HL-60 (cell line): ENCODE measurements around the gene SLC66A3.

ENCODE experiments used
- DNase-seq, 2 experiments: peaks; one replicate each; pipeline ENCODE4 v3.0.0-alpha.2; 2010 to 2020; ENCODE audit warnings: low read depth in 1 of 2, low spot score in 1 of 2
- H3K27ac ChIP-seq: fragments of 250-450 bp; sonication (Bioruptor Pico); replicated peaks from 2 replicates; pipeline ENCODE4 v1.5.1; 2020; ENCODE audit warnings: mild to moderate bottlenecking, moderate library complexity
- H3K27me3 ChIP-seq: fragments of 250-450 bp; sonication (Bioruptor Pico); 2 replicates; pipeline ENCODE4 v1.5.1; 2021; ENCODE audit warnings: mild to moderate bottlenecking, moderate library complexity; ENCODE audit not compliant: insufficient read depth, poor library complexity, severe bottlenecking
- H3K4me3 ChIP-seq: replicated peaks from 2 replicates; pipeline ENCODE4 v1.5.1; 2011; ENCODE audit warnings: mild to moderate bottlenecking, control low read depth, low read length; ENCODE audit not compliant: insufficient read depth
- GABPA ChIP-seq: IDR thresholded peaks from 2 replicates; pipeline ENCODE4 v1.6.1; 2012; ENCODE audit warnings: low read depth
- POLR2AphosphoS5 ChIP-seq: IDR thresholded peaks from 2 replicates; pipeline ENCODE4 v1.6.1; 2012; ENCODE audit warnings: low read depth
- SPI1 ChIP-seq: IDR thresholded peaks from 2 replicates; pipeline ENCODE4 v1.6.1; 2012; ENCODE audit warnings: low read depth, mild to moderate bottlenecking, borderline replicate concordance
- TF ChIP-seq, protein P1 (sequence below): IDR thresholded peaks from 2 replicates; pipeline ENCODE4 v1.6.1; 2012; ENCODE audit warnings: low read depth; ENCODE audit not compliant: insufficient replicate concordance
- TF ChIP-seq, protein P2 (sequence below): IDR thresholded peaks from one replicate; pipeline ENCODE4 v1.5.1; 2011; ENCODE audit warnings: low read length, control low read depth, inconsistent platforms; ENCODE audit not compliant: insufficient read depth

Gene SLC66A3

DNA sequence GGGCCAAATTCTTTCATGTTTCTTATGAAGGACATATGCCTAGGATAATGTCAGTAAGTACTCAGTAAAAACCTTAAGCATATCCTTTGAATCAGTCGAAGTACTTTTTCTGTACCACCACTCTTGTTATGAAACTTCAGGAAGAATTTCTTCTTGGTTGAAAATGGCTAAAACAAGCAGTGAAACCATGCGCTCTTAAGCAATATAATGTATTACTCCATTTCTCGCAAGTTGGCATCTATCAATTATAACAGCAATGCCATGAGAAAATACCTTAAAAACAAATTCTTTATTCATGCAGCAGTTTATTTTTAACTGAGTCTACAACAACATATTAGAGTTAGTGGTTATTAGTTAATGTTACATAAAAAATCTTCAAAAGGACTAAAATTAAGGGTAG is 41.0 kb downstream of the SLC66A3 start:
- no peak overlapping the region for H3K4me3 ChIP-seq
- no peaks in the 10 kb centered on the region for H3K27me3 ChIP-seq
- no peak overlapping the region for H3K27ac ChIP-seq
- DNase-seq: no peak
- no peak for TF ChIP-seq GABPA
- TF ChIP-seq SPI1: no peak
- TF ChIP-seq, protein P1, sequence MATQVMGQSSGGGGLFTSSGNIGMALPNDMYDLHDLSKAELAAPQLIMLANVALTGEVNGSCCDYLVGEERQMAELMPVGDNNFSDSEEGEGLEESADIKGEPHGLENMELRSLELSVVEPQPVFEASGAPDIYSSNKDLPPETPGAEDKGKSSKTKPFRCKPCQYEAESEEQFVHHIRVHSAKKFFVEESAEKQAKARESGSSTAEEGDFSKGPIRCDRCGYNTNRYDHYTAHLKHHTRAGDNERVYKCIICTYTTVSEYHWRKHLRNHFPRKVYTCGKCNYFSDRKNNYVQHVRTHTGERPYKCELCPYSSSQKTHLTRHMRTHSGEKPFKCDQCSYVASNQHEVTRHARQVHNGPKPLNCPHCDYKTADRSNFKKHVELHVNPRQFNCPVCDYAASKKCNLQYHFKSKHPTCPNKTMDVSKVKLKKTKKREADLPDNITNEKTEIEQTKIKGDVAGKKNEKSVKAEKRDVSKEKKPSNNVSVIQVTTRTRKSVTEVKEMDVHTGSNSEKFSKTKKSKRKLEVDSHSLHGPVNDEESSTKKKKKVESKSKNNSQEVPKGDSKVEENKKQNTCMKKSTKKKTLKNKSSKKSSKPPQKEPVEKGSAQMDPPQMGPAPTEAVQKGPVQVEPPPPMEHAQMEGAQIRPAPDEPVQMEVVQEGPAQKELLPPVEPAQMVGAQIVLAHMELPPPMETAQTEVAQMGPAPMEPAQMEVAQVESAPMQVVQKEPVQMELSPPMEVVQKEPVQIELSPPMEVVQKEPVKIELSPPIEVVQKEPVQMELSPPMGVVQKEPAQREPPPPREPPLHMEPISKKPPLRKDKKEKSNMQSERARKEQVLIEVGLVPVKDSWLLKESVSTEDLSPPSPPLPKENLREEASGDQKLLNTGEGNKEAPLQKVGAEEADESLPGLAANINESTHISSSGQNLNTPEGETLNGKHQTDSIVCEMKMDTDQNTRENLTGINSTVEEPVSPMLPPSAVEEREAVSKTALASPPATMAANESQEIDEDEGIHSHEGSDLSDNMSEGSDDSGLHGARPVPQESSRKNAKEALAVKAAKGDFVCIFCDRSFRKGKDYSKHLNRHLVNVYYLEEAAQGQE: no peak
- TF ChIP-seq POLR2AphosphoS5: no peak
- TF ChIP-seq, protein P2, sequence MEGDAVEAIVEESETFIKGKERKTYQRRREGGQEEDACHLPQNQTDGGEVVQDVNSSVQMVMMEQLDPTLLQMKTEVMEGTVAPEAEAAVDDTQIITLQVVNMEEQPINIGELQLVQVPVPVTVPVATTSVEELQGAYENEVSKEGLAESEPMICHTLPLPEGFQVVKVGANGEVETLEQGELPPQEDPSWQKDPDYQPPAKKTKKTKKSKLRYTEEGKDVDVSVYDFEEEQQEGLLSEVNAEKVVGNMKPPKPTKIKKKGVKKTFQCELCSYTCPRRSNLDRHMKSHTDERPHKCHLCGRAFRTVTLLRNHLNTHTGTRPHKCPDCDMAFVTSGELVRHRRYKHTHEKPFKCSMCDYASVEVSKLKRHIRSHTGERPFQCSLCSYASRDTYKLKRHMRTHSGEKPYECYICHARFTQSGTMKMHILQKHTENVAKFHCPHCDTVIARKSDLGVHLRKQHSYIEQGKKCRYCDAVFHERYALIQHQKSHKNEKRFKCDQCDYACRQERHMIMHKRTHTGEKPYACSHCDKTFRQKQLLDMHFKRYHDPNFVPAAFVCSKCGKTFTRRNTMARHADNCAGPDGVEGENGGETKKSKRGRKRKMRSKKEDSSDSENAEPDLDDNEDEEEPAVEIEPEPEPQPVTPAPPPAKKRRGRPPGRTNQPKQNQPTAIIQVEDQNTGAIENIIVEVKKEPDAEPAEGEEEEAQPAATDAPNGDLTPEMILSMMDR: no peak

DNA sequence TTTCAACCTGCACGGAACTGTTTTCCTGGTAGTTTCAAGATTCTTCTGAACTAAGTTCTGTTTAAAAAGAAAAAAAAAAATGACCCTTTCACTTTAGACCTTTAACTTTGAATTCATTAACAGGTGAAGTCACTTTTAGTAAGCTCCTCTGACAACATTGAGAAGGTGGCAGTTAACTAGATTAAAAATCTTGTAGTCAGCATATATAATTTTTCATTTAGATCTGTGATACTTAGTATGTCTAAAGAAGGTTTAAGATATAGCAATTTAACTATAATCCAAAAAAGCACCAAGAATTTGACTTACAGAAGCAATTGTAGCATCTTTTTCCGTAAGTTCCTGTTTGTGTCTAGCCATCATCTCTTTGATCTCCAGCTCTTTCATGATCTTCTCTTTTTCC is 45.4 kb downstream of the SLC66A3 start:
- Histone ChIP-seq H3K27ac (no peak overlapping the region), H3K4me3 (no peak overlapping the region), H3K27me3 (no peaks in the 10 kb centered on the region)
- DNase-seq: no peak
- TF ChIP-seq, protein P2: no peak
- TF ChIP-seq, protein P1: no peak

DNA sequence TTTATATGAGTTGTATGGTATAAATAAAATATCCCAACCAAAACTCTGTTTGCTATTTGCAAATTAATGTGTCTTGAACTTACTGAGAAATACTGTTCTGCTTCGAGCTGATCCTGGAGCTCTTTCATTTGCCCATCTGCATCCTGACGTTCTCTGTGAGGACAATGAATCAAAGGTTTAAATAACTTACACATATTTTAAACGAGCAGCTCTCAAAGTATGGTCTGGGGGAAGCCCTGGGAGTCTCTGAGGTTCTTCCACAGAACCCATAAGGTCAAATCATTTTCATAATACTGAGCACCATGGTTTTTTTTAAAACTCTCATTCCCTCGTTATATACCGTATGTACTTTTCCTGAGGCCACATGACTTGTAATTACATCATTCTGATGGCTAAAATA is 46.7 kb downstream of the SLC66A3 start:
- Histone ChIP-seq H3K27me3 (no peaks in the 10 kb centered on the region), H3K4me3 (no peak overlapping the region), H3K27ac (no peak overlapping the region)
- DNase-seq: no peak
- TF ChIP-seq SPI1: no peak
- TF ChIP-seq POLR2AphosphoS5: no peak
- TF ChIP-seq, protein P2: no peak
- TF ChIP-seq GABPA: no peak
- TF ChIP-seq, protein P1: no peak
